H1 (cell line): Measurements from ENCODE around the gene PTP4A1. TPM values are rescaled to one million over a fixed set of nuclear protein-coding genes. Genes with fewer than 3 reads are reported as not detected.

Experiments used
- CTCF ChIA-PET: fragments of 300-600 bp; sonication (Branson Sonifier 250); formaldehyde crosslinking; loops from one replicate; lab custom pipeline; 2021; ENCODE audit not compliant: partially characterized antibody; lab: Charles Lee
- POLR2A ChIA-PET: fragments of 300-600 bp; sonication (Branson Sonifier 250); formaldehyde crosslinking; loops from one replicate; lab custom pipeline; 2021; ENCODE audit warnings: inconsistent platforms; ENCODE audit not compliant: partially characterized antibody; lab: Charles Lee
- DNase-seq, 2 experiments: peaks; one replicate each; pipeline versions ENCODE4 v3.0.0 to v3.0.0-alpha.2; 2010 to 2022; ENCODE audit warnings: low spot score in 2 of 2, low read depth in 1 of 2, mixed read lengths in 1 of 2
- FAIRE-seq: peaks from 2 replicates; lab custom pipeline; 2011; peaks lifted over from hg19 to GRCh38; lab: Jason Lieb, UNC
- H2AFZ ChIP-seq: 2 replicates; pipeline ENCODE4 v1.8.1; 2012; ENCODE audit warnings: low read length, inconsistent platforms
- H2AK5ac ChIP-seq: 2 replicates; pipeline ENCODE4 v1.6.1; 2013; ENCODE audit warnings: low read depth, low read length
- H2BK120ac ChIP-seq: replicated peaks from 2 replicates; pipeline ENCODE3; 2013; ENCODE audit warnings: low read depth, low read length, inconsistent platforms
- H2BK12ac ChIP-seq: 2 replicates; pipeline ENCODE4 v1.6.1; 2013; ENCODE audit warnings: low read depth, low read length
- H2BK15ac ChIP-seq: 2 replicates; pipeline ENCODE4 v1.6.1; 2013; ENCODE audit warnings: low read length
- H2BK20ac ChIP-seq: 2 replicates; pipeline ENCODE4 v1.6.1; 2013; ENCODE audit warnings: low read length
- H2BK5ac ChIP-seq: 2 replicates; pipeline ENCODE4 v1.6.1; 2013; ENCODE audit warnings: low read depth, low read length
- H3K14ac ChIP-seq: 2 replicates; pipeline ENCODE4 v1.6.1; 2013; ENCODE audit warnings: inconsistent platforms; ENCODE audit not compliant: insufficient read length
- H3K18ac ChIP-seq: 2 replicates; pipeline ENCODE4 v1.6.1; 2013; ENCODE audit warnings: low read length; ENCODE audit errors: extremely low read depth
- H3K23ac ChIP-seq: 2 replicates; pipeline ENCODE4 v1.6.1; 2013; ENCODE audit warnings: inconsistent platforms; ENCODE audit not compliant: insufficient read length
- H3K23me2 ChIP-seq: 2 replicates; pipeline ENCODE4 v1.6.1; 2013; ENCODE audit warnings: low read depth, low read length
- H3K27ac ChIP-seq: 2 replicates; pipeline ENCODE4 v1.6.1; 2011; ENCODE audit warnings: low read depth, low read length, inconsistent platforms
- H3K27me3 ChIP-seq, 4 experiments: replicated peaks in 1 of 4; 1 replicate in 1 of 4; 2 replicates in 3 of 4; pipeline versions ENCODE4 v1.6.1 to v1.8.1; 2011 to 2013; ENCODE audit warnings: low read length in 3 of 4, mild to moderate bottlenecking in 3 of 4, inconsistent platforms in 2 of 4, mixed read lengths in 2 of 4, moderate library complexity in 1 of 4; ENCODE audit not compliant: control insufficient read depth in 3 of 4, insufficient read depth in 3 of 4; ENCODE audit errors: extremely low read depth in 1 of 4
- H3K36me3 ChIP-seq, 4 experiments: 2 replicates each; pipeline versions ENCODE4 v1.6.1 to v1.8.1; 2011 to 2013; ENCODE audit warnings: mild to moderate bottlenecking in 4 of 4, low read length in 3 of 4, moderate library complexity in 2 of 4, control low read depth in 1 of 4, inconsistent platforms in 1 of 4; ENCODE audit not compliant: insufficient read depth in 4 of 4, control insufficient read depth in 2 of 4
- H3K4ac ChIP-seq: replicated peaks from 2 replicates; pipeline ENCODE3; 2013; ENCODE audit warnings: low read length, low read depth, mixed read lengths, inconsistent platforms; ENCODE audit not compliant: insufficient read length
- H3K4me1 ChIP-seq, 4 experiments: replicated peaks in 1 of 4; 1 replicate in 1 of 4; 2 replicates in 3 of 4; pipeline versions ENCODE4 v1.6.1 to v1.8.1; 2011 to 2013; ENCODE audit warnings: low read length in 3 of 4, inconsistent platforms in 2 of 4, mixed read lengths in 1 of 4; ENCODE audit not compliant: insufficient read depth in 4 of 4, control insufficient read depth in 3 of 4
- H3K4me2 ChIP-seq, 2 experiments: 2 replicates each; pipeline versions ENCODE4 v1.6.1 to v1.8.1; 2011 to 2013; ENCODE audit warnings: low read depth in 2 of 2, low read length in 2 of 2, control low read depth in 1 of 2, inconsistent platforms in 1 of 2, mild to moderate bottlenecking in 1 of 2; ENCODE audit not compliant: insufficient read depth in 1 of 2
- H3K4me3 ChIP-seq, 4 experiments: fragments of 200-600, 300-600 bp in 1 of 4; sonication (generic), shearing (Covaris generic), sonication (Bioruptor Twin) in 1 of 4; 2 replicates each; pipeline versions ENCODE4 v1.5.1 to v1.8.1; 2011 to 2016; ENCODE audit warnings: low read length in 4 of 4, low read depth in 3 of 4, control low read depth in 2 of 4, inconsistent platforms in 2 of 4, mild to moderate bottlenecking in 2 of 4, mixed read lengths in 1 of 4, moderate library complexity in 1 of 4; ENCODE audit not compliant: insufficient read depth in 2 of 4; ENCODE audit errors: extremely low read depth in 1 of 4
- H3K56ac ChIP-seq: replicated peaks from 2 replicates; pipeline ENCODE3; 2013; ENCODE audit warnings: low read depth, mild to moderate bottlenecking, mixed read lengths, low read length, inconsistent platforms; ENCODE audit not compliant: insufficient read length
- H3K79me1 ChIP-seq: 2 replicates; pipeline ENCODE4 v1.6.1; 2013; ENCODE audit warnings: low read depth, low read length, control low read depth
- H3K79me2 ChIP-seq, 2 experiments: 2 replicates each; pipeline versions ENCODE4 v1.6.1 to v1.8.1; 2012 to 2013; ENCODE audit warnings: low read length in 2 of 2, mild to moderate bottlenecking in 2 of 2, inconsistent platforms in 1 of 2; ENCODE audit not compliant: insufficient read depth in 2 of 2, control insufficient read depth in 1 of 2
- H3K9ac ChIP-seq, 4 experiments: replicated peaks in 1 of 4; 1 replicate in 1 of 4; 2 replicates in 3 of 4; pipeline versions ENCODE4 v1.6.1 to v1.8.1; 2011 to 2013; ENCODE audit warnings: low read depth in 3 of 4, low read length in 3 of 4, control low read depth in 2 of 4, mild to moderate bottlenecking in 2 of 4, moderate library complexity in 2 of 4, inconsistent platforms in 1 of 4; ENCODE audit errors: extremely low read depth in 1 of 4
- H3K9me3 ChIP-seq, 2 experiments: 2 replicates each; pipeline versions ENCODE4 v1.6.1 to v1.8.1; 2012 to 2013; ENCODE audit warnings: mild to moderate bottlenecking in 2 of 2, moderate library complexity in 2 of 2, control low read depth in 1 of 2, inconsistent platforms in 1 of 2, low read depth in 1 of 2, low read length in 1 of 2, mixed read lengths in 1 of 2; ENCODE audit not compliant: insufficient read depth in 2 of 2
- H4K20me1 ChIP-seq, 2 experiments: replicated peaks in 1 of 2; 2 replicates each; pipeline versions ENCODE3 to v1.8.1; 2011 to 2013; ENCODE audit warnings: inconsistent platforms in 2 of 2, low read length in 2 of 2, mild to moderate bottlenecking in 1 of 2; ENCODE audit not compliant: insufficient read depth in 2 of 2, control insufficient read depth in 1 of 2
- H4K5ac ChIP-seq: 2 replicates; pipeline ENCODE4 v1.6.1; 2013; ENCODE audit warnings: low read length, low read depth, mixed read lengths, inconsistent platforms; ENCODE audit not compliant: insufficient read length
- H4K8ac ChIP-seq: 2 replicates; pipeline ENCODE4 v1.8.0; 2013; ENCODE audit warnings: mild to moderate bottlenecking, moderate library complexity, low read length, inconsistent platforms; ENCODE audit not compliant: insufficient read depth; ENCODE audit errors: extremely low read depth
- H4K91ac ChIP-seq: replicated peaks from 2 replicates; pipeline ENCODE3; 2013; ENCODE audit warnings: low read length, mixed read lengths, inconsistent platforms; ENCODE audit not compliant: insufficient read length
- CTBP2 ChIP-seq: IDR thresholded peaks from 2 replicates; pipeline ENCODE4 v1.7.0; 2011; ENCODE audit warnings: borderline replicate concordance, mild to moderate bottlenecking, moderate library complexity, mixed read lengths, low read length; ENCODE audit not compliant: insufficient read depth, insufficient read length
- FOSL1 ChIP-seq: IDR thresholded peaks from 2 replicates; pipeline ENCODE4 v1.6.1; 2011; ENCODE audit warnings: mild to moderate bottlenecking, low read depth, low read length, moderate library complexity; ENCODE audit not compliant: insufficient read depth
- JUN ChIP-seq: IDR thresholded peaks from 2 replicates; pipeline ENCODE4 v1.6.1; 2011; ENCODE audit warnings: low read depth, mild to moderate bottlenecking, improper control_type of control experiment, low read length
- KDM5A ChIP-seq: fragments of 200-600 bp; IDR thresholded peaks from 2 replicates; pipeline ENCODE4 v1.7.1; 2012; ENCODE audit warnings: mild to moderate bottlenecking, low read length, inconsistent platforms, mixed read lengths
- POLR2AphosphoS5 ChIP-seq: IDR thresholded peaks from 2 replicates; pipeline ENCODE4 v1.6.1; 2011; ENCODE audit warnings: low read depth, low read length
- RBBP5 ChIP-seq: IDR thresholded peaks from 2 replicates; pipeline ENCODE4 v1.7.1; 2012; ENCODE audit warnings: low read depth, mild to moderate bottlenecking, inconsistent platforms, low read length, moderate library complexity, borderline replicate concordance
- RFX5 ChIP-seq: IDR thresholded peaks from 2 replicates; pipeline ENCODE4 v1.6.1; 2011; ENCODE audit warnings: low read depth, low read length, improper control_type of control experiment, borderline replicate concordance
- RXRA ChIP-seq: IDR thresholded peaks from 2 replicates; pipeline ENCODE4 v1.6.1; 2011; ENCODE audit warnings: low read depth, mild to moderate bottlenecking, low read length, moderate library complexity; ENCODE audit not compliant: insufficient read depth
- SAP30 ChIP-seq: fragments of 300-600 bp; sonication (generic); IDR thresholded peaks from 2 replicates; pipeline ENCODE4 v1.7.1; 2012; ENCODE audit warnings: low read length, moderate library complexity, mild to moderate bottlenecking, inconsistent platforms; ENCODE audit not compliant: insufficient read depth, insufficient replicate concordance
- SP1 ChIP-seq: IDR thresholded peaks from 2 replicates; pipeline ENCODE4 v1.6.1; 2011; ENCODE audit warnings: low read depth, low read length
- SUZ12 ChIP-seq: fragments of 200-600 bp; sonication (generic); IDR thresholded peaks from 2 replicates; pipeline ENCODE4 v1.6.1; 2012; ENCODE audit warnings: mild to moderate bottlenecking, inconsistent platforms, low read length, moderate library complexity, mixed read lengths
- WGBS, 2 experiments: shearing (Covaris generic) in 1 of 2; methylation state at CpG; one replicate each; pipeline versions ENCODE4 v1.1.6 to v1.1.7; 2013 to 2015; ENCODE audit warnings: low lambda C conversion rate in 2 of 2, mixed read lengths in 2 of 2, inconsistent platforms in 1 of 2, low coverage in 1 of 2, missing lambda C conversion rate in 1 of 2; ENCODE audit not compliant: insufficient replicate concordance in 2 of 2, insufficient coverage in 1 of 2, insufficient read length in 1 of 2; ENCODE audit errors: extremely low coverage in 1 of 2, missing lambda C conversion rate in 1 of 2; 5-methylcytosine and 5-hydroxymethylcytosine counted together
- polyA plus RNA-seq, 7 experiments: library from polyadenylated mRNA; depleted of rRNA in 3 of 7; stranded (reverse) in 5 of 7; unstranded in 2 of 7; fragments of >200 nt in 5 of 7; fragments of 200-250 nt in 2 of 7; gene quantifications; 1 replicate in 5 of 7; 2 replicates in 1 of 7; 4 replicates in 1 of 7; pipeline versions ENCODE4 v1.2.1 to v1.2.3, GENCODE V29; 2011 to 2013; ENCODE audit warnings: missing spikeins in 2 of 7, mixed read lengths in 2 of 7
- total RNA-seq: library from RNA; stranded (reverse); fragmentation: NEBNext Ultra II Directional; extraction: Animal tissue kit (Norgen Biotek cat#: 25700); gene quantifications from 2 replicates; pipeline ENCODE4 v1.2.1, GENCODE V29; 2021
- TF ChIP-seq, protein P1 (sequence below): IDR thresholded peaks from 2 replicates; pipeline ENCODE4 v1.6.1; 2011; ENCODE audit warnings: low read depth, mild to moderate bottlenecking, low read length; ENCODE audit not compliant: insufficient read depth
- TF ChIP-seq, protein P2 (sequence below): IDR thresholded peaks from 2 replicates; pipeline ENCODE4 v1.6.1; 2011; ENCODE audit warnings: low read length, improper control_type of control experiment

Gene PTP4A1
- total and polyA plus RNA-seq, 2 of the 8 experiments (the other 6 are each of a cell fraction or from before 2014, with no cell fraction given) = 21.1 to 76.3 TPM

GRCh38 chr6:63561288-63561687 is 11.0 kb upstream of the PTP4A1 start:
- H3K56ac ChIP-seq = no peak overlapping the region
- DNase-seq (no peak), FAIRE-seq (no peak)
- H3K36me3 ChIP-seq = no peaks in the 10 kb centered on the region
- POLR2A ChIA-PET = no interaction called here
- H2BK120ac ChIP-seq = no peak overlapping the region
- no peaks in the 10 kb centered on the region for H3K79me1 ChIP-seq
- H4K20me1 ChIP-seq = no peaks in the 10 kb centered on the region
- no peak overlapping the region for H3K18ac ChIP-seq
- H2BK15ac ChIP-seq = no peak overlapping the region
- no peak overlapping the region for H3K9ac ChIP-seq
- no peak overlapping the region for H3K4ac ChIP-seq
- no peak overlapping the region for H3K27ac ChIP-seq
- H3K79me2 ChIP-seq = no peaks in the 10 kb centered on the region
- CTCF ChIA-PET = no interaction called here
- peaks cover 0 to 5% (median 4%) of the 10 kb centered on the region in 4 experiments; a peak in 2 of 7 replicates for H3K4me1 ChIP-seq
- H3K27me3 ChIP-seq = no peaks in the 10 kb centered on the region
- no peak overlapping the region for H4K5ac ChIP-seq
- WGBS, 2 experiments = 88% methylated on average over 2 of the region's 2 CpGs; no CpG with 5 or more reads in 1 of the 2 experiments
- no peaks in the 10 kb centered on the region for H3K23me2 ChIP-seq
- no peak overlapping the region for H3K4me3 ChIP-seq
- H2AK5ac ChIP-seq = no peak overlapping the region
- H2AFZ ChIP-seq = no peak overlapping the region
- H2BK20ac ChIP-seq = no peak overlapping the region
- H3K23ac ChIP-seq = no peak overlapping the region
- no peak overlapping the region for H3K14ac ChIP-seq
- H2BK12ac ChIP-seq = no peak overlapping the region
- no peak overlapping the region for H4K91ac ChIP-seq
- H4K8ac ChIP-seq = no peak overlapping the region
- H2BK5ac ChIP-seq = no peak overlapping the region
- no peaks in the 10 kb centered on the region for H3K9me3 ChIP-seq
- H3K4me2 ChIP-seq = no peak overlapping the region
- TF ChIP-seq, protein P1, sequence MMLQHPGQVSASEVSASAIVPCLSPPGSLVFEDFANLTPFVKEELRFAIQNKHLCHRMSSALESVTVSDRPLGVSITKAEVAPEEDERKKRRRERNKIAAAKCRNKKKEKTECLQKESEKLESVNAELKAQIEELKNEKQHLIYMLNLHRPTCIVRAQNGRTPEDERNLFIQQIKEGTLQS = no peak
- TF ChIP-seq SAP30 (no peak), RBBP5 (no peak), POLR2AphosphoS5 (no peak), CTBP2 (no peak), RXRA (no peak), SP1 (no peak), FOSL1 (no peak), JUN (no peak), RFX5 (no peak), KDM5A (no peak), SUZ12 (no peak)
- TF ChIP-seq, protein P2, sequence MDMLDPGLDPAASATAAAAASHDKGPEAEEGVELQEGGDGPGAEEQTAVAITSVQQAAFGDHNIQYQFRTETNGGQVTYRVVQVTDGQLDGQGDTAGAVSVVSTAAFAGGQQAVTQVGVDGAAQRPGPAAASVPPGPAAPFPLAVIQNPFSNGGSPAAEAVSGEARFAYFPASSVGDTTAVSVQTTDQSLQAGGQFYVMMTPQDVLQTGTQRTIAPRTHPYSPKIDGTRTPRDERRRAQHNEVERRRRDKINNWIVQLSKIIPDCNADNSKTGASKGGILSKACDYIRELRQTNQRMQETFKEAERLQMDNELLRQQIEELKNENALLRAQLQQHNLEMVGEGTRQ = no peak
